Fibroblast of mammary gland (primary cell): Measurements from ENCODE around the gene HAND1.

Experiments
- DNase-seq: peaks from one replicate; pipeline ENCODE4 v3.0.0-alpha.2; 2010; ENCODE audit warnings: low read depth
- H3K4me3 ChIP-seq: 2 replicates; pipeline ENCODE4 v1.5.1; 2011; ENCODE audit warnings: low read depth, mild to moderate bottlenecking, low read length, moderate library complexity; ENCODE audit not compliant: control insufficient read depth
- CTCF ChIP-seq: conservative IDR thresholded peaks from 2 replicates; pipeline ENCODE4 v1.5.1; 2011; ENCODE audit warnings: low read depth, low read length, inconsistent platforms; ENCODE audit not compliant: control insufficient read depth, insufficient read depth

Gene HAND1

GRCh38 chr5:154460172-154460571, 17.9 kb downstream of the HAND1 start:
- no peak for TF ChIP-seq CTCF
- H3K4me3 ChIP-seq: no peak overlapping the region
- DNase-seq: no peak

- no peak for DNase-seq
- no peak for TF ChIP-seq CTCF
- no peak overlapping the region for H3K4me3 ChIP-seq
These were observed 19.0 kb downstream of the HAND1 start for GRCh38 chr5:154459015-154459414.

- TF ChIP-seq CTCF: no peak
- H3K4me3 ChIP-seq: no peak overlapping the region
- DNase-seq: no peak
These were observed 21.5 kb downstream of the HAND1 start for GRCh38 chr5:154456540-154456939.

- no peak for TF ChIP-seq CTCF
- no peak overlapping the region for H3K4me3 ChIP-seq
These were observed 22.4 kb downstream of the HAND1 start for GRCh38 chr5:154455585-154455984.

GRCh38 chr5:154451957-154452356, 26.1 kb downstream of the HAND1 start:
- no peak for TF ChIP-seq CTCF
- no peak overlapping the region for H3K4me3 ChIP-seq
- DNase-seq: no peak

More at GRCh38 chr5:154455585-154455984, 22.4 kb downstream of the HAND1 start:
- DNase-seq: no peak

- H3K4me3 ChIP-seq: no peak overlapping the region
- no peak for TF ChIP-seq CTCF
- peak; percentile 29 for DNase-seq
These were observed 28.2 kb downstream of the HAND1 start for GRCh38 chr5:154449786-154450185.

GRCh38 chr5:154447089-154447725, 30.8 kb downstream of the HAND1 start:
- TF ChIP-seq CTCF: no peak
- DNase-seq: no peak
- peak overlapping the region; percentile 65 for H3K4me3 ChIP-seq
